ENCODE data around the gene KANSL3.
"Not testable (repeated sequence)": the region's sequence is repeated elsewhere in the genome, so short reads cannot be mapped to it uniquely, and the experiment has no call there.

The KANSL3 gene

DNA sequence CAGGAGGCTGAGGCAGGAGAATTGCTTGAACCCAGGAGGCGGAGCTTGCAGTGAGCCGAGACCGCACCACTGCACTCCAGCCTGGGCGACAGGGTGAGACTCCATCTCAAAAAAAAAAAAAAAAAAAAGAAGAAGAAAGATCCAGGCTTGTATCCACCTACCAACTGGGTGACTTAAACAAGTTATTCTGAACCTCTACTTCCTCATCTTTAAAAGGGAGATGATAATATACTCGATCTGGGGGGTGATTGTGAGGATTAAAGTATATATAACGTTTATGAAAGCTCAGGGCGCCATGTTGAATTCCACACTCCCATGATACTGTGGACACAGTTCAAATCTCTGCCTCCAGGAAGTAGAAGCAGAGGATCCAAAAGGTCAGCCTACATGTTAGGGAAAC lies 16.7 kb upstream of the KANSL3 start:
- H3K4me1 ChIP-seq (ENCODE audit: control insufficient read depth, insufficient read depth, low read length); H3K27ac ChIP-seq (ENCODE audit: low read length); DNase-seq (ENCODE audit: low read depth, low spot score); H3K36me3 ChIP-seq (ENCODE audit: control insufficient read depth, insufficient read depth, low read length); H3K9me3 ChIP-seq (ENCODE audit: control insufficient read depth, insufficient read depth, low read length); H3K4me3 ChIP-seq (ENCODE audit: low read length); H3K27me3 ChIP-seq (ENCODE audit: control insufficient read depth, insufficient read depth, low read length): not testable (repeated sequence)
- no CpG with 5 or more reads among the region's 7 CpGs for WGBS (ENCODE audit: insufficient coverage, insufficient read length)

DNA sequence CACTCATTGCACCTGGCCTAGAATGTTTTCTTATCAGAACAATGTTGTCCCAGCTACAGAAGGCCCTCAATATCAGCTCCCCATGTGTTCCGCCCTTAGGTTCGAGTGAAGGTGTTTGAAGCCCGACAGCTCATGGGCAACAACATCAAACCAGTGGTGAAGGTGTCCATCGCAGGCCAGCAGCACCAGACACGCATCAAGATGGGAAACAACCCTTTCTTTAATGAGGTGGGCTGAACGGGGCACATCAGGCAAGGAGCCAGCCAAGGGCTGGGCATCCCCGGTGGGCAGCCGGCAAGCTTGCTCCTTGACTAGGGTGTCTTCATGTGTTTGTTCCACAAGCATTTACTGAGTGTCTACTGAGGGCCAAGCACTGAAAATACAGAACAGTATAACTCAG lies 13.7 kb upstream of the KANSL3 start:
- Histone ChIP-seq H3K4me3 (ENCODE audit: low read length) (no peak overlapping the region), H3K4me1 (ENCODE audit: control insufficient read depth, insufficient read depth, low read length) (no peaks in the 10 kb centered on the region), H3K27ac (ENCODE audit: low read length) (no peak overlapping the region), H3K36me3 (ENCODE audit: control insufficient read depth, insufficient read depth, low read length) (no peaks in the 10 kb centered on the region; the same call in 1 of the 2 replicates), H3K27me3 (ENCODE audit: control insufficient read depth, insufficient read depth, low read length) (no peaks in the 10 kb centered on the region), H3K9me3 (ENCODE audit: control insufficient read depth, insufficient read depth, low read length) (no peaks in the 10 kb centered on the region)
- DNase-seq (ENCODE audit: low read depth, low spot score), result no peak
- no CpG with 5 or more reads among the region's 8 CpGs for WGBS (ENCODE audit: insufficient coverage, insufficient read length)

DNA sequence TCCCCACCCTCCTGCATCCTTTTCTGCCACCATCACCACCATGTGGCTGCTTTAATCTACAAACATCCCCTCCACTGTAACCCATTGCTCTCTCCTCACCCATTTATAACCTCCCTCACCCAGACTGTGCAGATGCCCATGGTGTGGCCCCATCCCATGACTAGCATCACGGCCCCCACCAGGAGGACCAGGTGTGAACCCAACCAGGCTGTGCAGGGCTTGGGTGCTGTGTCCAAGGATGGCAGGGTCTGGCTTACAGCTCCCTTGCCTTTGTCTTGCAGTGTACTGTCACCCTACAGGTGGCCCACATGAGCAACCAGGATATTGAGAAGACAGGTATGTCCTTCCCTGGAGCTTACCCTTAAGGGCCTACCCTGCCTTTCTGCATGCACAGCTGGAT lies 11.2 kb upstream of the KANSL3 start:
- no CpG with 5 or more reads among the region's 1 CpG for WGBS (ENCODE audit: insufficient coverage, insufficient read length)
- DNase-seq (ENCODE audit: low read depth, low spot score), result no peak

GRCh38 chr2:96648306-96648930 lies 10.3 kb upstream of the KANSL3 start:
- H3K4me1 ChIP-seq (ENCODE audit: control insufficient read depth, insufficient read depth, low read length), result no peaks in the 10 kb centered on the region
- H3K36me3 ChIP-seq (ENCODE audit: control insufficient read depth, insufficient read depth, low read length), result no peaks in the 10 kb centered on the region
- H3K9me3 ChIP-seq (ENCODE audit: control insufficient read depth, insufficient read depth, low read length), result no peaks in the 10 kb centered on the region
- H3K27ac ChIP-seq (ENCODE audit: low read length), result no peak overlapping the region
- DNase-seq (ENCODE audit: low read depth, low spot score), result no peak
- H3K27me3 ChIP-seq (ENCODE audit: control insufficient read depth, insufficient read depth, low read length), result no peaks in the 10 kb centered on the region
- WGBS (ENCODE audit: insufficient coverage, insufficient read length), result no CpG with 5 or more reads among the region's 7 CpGs
- no peak overlapping the region for H3K4me3 ChIP-seq (ENCODE audit: low read length)

More for the DNA sequence above, 11.2 kb upstream of the KANSL3 start:
- H3K27ac ChIP-seq (ENCODE audit: low read length), result no peak overlapping the region
- H3K36me3 ChIP-seq (ENCODE audit: control insufficient read depth, insufficient read depth, low read length), result no peaks in the 10 kb centered on the region; the same call in 1 of the 2 replicates
- H3K4me3 ChIP-seq (ENCODE audit: low read length), result no peak overlapping the region
- H3K4me1 ChIP-seq (ENCODE audit: control insufficient read depth, insufficient read depth, low read length), result no peaks in the 10 kb centered on the region
- H3K27me3 ChIP-seq (ENCODE audit: control insufficient read depth, insufficient read depth, low read length), result no peaks in the 10 kb centered on the region
- no peaks in the 10 kb centered on the region for H3K9me3 ChIP-seq (ENCODE audit: control insufficient read depth, insufficient read depth, low read length)

- no peaks in the 10 kb centered on the region for H3K27me3 ChIP-seq (ENCODE audit: control insufficient read depth, insufficient read depth, low read length)
- no peaks in the 10 kb centered on the region for H3K4me1 ChIP-seq (ENCODE audit: control insufficient read depth, insufficient read depth, low read length)
- H3K27ac ChIP-seq (ENCODE audit: low read length), result no peak overlapping the region
- no peak for DNase-seq (ENCODE audit: low read depth, low spot score)
- no CpG with 5 or more reads among the region's 6 CpGs for WGBS (ENCODE audit: insufficient coverage, insufficient read length)
- no peaks in the 10 kb centered on the region for H3K36me3 ChIP-seq (ENCODE audit: control insufficient read depth, insufficient read depth, low read length)
- no peaks in the 10 kb centered on the region for H3K9me3 ChIP-seq (ENCODE audit: control insufficient read depth, insufficient read depth, low read length)
- H3K4me3 ChIP-seq (ENCODE audit: low read length), result no peak overlapping the region
Observed at GRCh38 chr2:96647681-96648080, 9.6 kb upstream of the KANSL3 start.

DNA sequence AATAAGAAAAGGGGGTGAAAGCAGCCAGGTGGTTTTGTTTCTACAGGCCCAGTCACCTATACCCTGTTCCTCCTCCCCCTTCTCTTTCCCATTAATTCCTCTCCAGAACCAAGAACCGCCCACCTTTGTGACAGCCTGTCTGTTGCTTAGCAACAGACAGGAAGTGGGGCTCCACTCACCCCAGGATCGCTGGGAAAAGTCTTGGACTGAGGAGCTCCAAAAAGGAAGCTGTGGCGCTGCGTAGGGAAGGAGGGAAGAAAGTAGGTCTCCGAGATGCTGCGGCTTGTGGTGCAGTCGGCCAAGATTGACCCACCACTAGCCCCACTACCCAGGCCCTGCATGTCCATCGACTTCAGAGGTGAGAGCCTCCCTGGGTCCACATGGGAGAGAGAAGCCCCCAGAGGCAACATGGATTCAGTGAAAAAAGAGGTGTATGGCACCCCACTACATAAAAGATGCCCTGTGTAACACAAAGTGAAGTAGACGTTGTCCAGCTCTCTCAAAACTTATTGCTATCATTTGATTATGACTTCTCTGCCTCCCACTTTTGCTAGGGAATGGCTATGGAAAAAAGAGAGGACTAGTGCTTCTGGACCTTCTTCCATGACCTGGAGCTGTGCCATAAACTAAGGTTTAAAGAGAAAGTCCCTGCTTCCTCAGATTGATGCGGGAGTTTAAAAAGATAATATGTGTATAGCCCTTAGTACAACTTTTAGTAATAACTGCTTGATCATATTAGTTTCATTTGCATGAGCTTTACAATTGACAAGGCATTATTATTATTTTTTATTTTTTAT lies 4.7 kb upstream of the KANSL3 start, which contains the start of gene FER1L5:
Gene FER1L5 (plus strand): TSS at position 201 of the 797 bp plus-strand sequence. CDS start 73 bp downstream, at position 274.
- Histone ChIP-seq H3K27me3 (ENCODE audit: control insufficient read depth, insufficient read depth, low read length) (no peaks in the 10 kb centered on the region), H3K27ac (ENCODE audit: low read length) (no peak within 1 kb of the TSS), H3K9me3 (ENCODE audit: control insufficient read depth, insufficient read depth, low read length) (no peaks in the 10 kb centered on the region), H3K36me3 (ENCODE audit: control insufficient read depth, insufficient read depth, low read length) (no peaks in the 10 kb centered on the region), H3K4me1 (ENCODE audit: control insufficient read depth, insufficient read depth, low read length) (no peaks in the 10 kb centered on the region), H3K4me3 (ENCODE audit: low read length) (peak within 1 kb of the TSS; percentile 42; the same call in 1 of the 2 replicates)
- peak; percentile 58 for DNase-seq (ENCODE audit: low read depth, low spot score)
- no CpG with 5 or more reads among the region's 10 CpGs for WGBS (ENCODE audit: insufficient coverage, insufficient read length)

DNA sequence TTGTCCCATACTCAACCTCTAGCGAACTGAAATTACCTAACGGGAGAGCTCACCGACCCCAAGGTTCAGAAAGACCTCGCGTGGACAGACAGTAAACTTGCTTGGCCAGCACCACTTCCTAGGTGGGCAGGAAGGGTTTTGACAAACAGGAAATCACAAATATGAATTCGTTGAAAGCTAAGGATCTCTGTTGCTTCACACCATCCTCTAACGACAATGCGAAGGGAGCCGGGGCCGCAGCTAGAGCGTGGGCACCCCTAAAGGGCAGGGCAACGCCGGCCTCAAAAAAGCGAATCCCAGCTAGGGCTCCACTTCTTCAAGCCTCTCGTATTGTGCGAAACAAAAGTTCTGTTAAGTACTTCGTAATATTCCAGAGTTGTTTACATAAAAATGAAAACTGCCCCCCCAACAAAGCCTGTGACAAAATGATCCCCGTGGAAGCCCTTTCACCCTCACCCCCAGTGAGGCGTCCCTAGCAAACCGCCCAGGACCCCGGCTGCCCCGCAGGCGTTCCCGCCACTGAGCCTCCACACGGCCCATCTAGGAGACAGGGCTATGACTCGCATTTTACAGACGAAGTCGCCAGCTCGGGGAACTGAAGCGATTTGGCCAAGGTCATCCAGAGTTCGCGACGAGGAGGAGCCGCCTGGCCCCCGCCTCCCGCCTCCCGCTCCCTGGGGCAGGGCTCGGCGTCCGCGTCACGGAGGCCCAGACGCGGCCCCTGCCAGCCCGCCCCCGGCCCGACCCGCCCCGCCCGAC lies 548 bp downstream of the KANSL3 start:
- no peaks in the 10 kb centered on the region for H3K36me3 ChIP-seq (ENCODE audit: control insufficient read depth, insufficient read depth, low read length)
- H3K4me3 ChIP-seq (ENCODE audit: low read length), result peak overlapping the region; percentile 49; the same call in 1 of the 2 replicates
- no peaks in the 10 kb centered on the region for H3K9me3 ChIP-seq (ENCODE audit: control insufficient read depth, insufficient read depth, low read length)
- no peak overlapping the region for H3K27ac ChIP-seq (ENCODE audit: low read length)
- H3K27me3 ChIP-seq (ENCODE audit: control insufficient read depth, insufficient read depth, low read length), result no peaks in the 10 kb centered on the region
- no CpG with 5 or more reads among the region's 50 CpGs for WGBS (ENCODE audit: insufficient coverage, insufficient read length)
- peak; percentile 11 for DNase-seq (ENCODE audit: low read depth, low spot score)
- 0 out of 2 replicates have a peak, but pooled peaks cover 3% of the 10 kb centered on the region for H3K4me1 ChIP-seq (ENCODE audit: control insufficient read depth, insufficient read depth, low read length)

- Histone ChIP-seq H3K9me3 (ENCODE audit: control insufficient read depth, insufficient read depth, low read length) (no peaks in the 10 kb centered on the region), H3K4me1 (ENCODE audit: control insufficient read depth, insufficient read depth, low read length) (0 out of 2 replicates have a peak, but pooled peaks cover 3% of the 10 kb centered on the region), H3K4me3 (ENCODE audit: low read length) (no peak overlapping the region; the same call in 1 of the 2 replicates), H3K36me3 (ENCODE audit: control insufficient read depth, insufficient read depth, low read length) (no peaks in the 10 kb centered on the region), H3K27me3 (ENCODE audit: control insufficient read depth, insufficient read depth, low read length) (no peaks in the 10 kb centered on the region), H3K27ac (ENCODE audit: low read length) (no peak overlapping the region)
- 100% methylated on average over 2 of the region's 14 CpGs for WGBS (ENCODE audit: insufficient coverage, insufficient read length)
- no peak for DNase-seq (ENCODE audit: low read depth, low spot score)
Observed at GRCh38 chr2:96636551-96637171, 1.5 kb downstream of the KANSL3 start.

DNA sequence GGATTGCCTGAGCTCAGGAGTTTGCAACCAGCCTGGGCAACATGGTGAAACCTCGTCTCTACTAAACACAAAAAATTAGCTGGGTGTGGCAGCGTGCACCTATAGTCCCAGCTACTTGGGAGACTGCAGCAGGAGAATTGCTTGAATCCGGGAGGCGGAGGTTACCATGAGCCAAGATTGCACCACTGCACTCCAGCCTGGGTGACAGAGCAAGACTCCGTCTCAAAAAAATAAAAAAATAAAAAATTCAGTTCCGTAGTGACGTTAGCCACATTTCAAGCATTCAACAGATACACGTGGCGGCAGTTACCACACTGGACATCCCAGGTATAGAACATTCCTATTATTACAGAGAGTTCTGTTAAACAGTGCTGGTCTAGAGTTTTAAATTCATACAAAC lies 4.5 kb downstream of the KANSL3 start:
- no peak overlapping the region for H3K4me3 ChIP-seq (ENCODE audit: low read length)
- WGBS (ENCODE audit: insufficient coverage, insufficient read length), result no CpG with 5 or more reads among the region's 9 CpGs
- H3K36me3 ChIP-seq (ENCODE audit: control insufficient read depth, insufficient read depth, low read length), result 0 out of 2 replicates have a peak, but pooled peaks cover 5% of the 10 kb centered on the region
- 0 out of 2 replicates have a peak, but pooled peaks cover 3% of the 10 kb centered on the region for H3K4me1 ChIP-seq (ENCODE audit: control insufficient read depth, insufficient read depth, low read length)
- H3K9me3 ChIP-seq (ENCODE audit: control insufficient read depth, insufficient read depth, low read length), result no peaks in the 10 kb centered on the region
- DNase-seq (ENCODE audit: low read depth, low spot score), result no peak
- H3K27me3 ChIP-seq (ENCODE audit: control insufficient read depth, insufficient read depth, low read length), result no peaks in the 10 kb centered on the region
- H3K27ac ChIP-seq (ENCODE audit: low read length), result no peak overlapping the region
